KMS-11 (cell line): Measurements from ENCODE around the gene DCXR.
"Not testable (repeated sequence)": the region's sequence is repeated elsewhere in the genome, so short reads cannot be mapped to it uniquely, and the experiment has no call there.

Source experiments
- H2AFZ ChIP-seq: fragments of 200-600 bp; sonication (generic); 2 replicates; pipeline ENCODE4 v1.6.1; 2016; ENCODE audit warnings: antibody characterized with exemption, mixed run types, low read depth
- H3K27ac ChIP-seq: fragments of 200-600 bp; sonication (generic); 2 replicates; pipeline ENCODE4 v1.6.1; 2016; ENCODE audit warnings: mild to moderate bottlenecking, mixed run types
- H3K27me3 ChIP-seq: fragments of 200-600 bp; sonication (generic); 2 replicates; pipeline ENCODE4 v1.6.1; 2017; ENCODE audit warnings: mild to moderate bottlenecking, low read depth, mixed run types, moderate library complexity; ENCODE audit not compliant: insufficient read depth
- H3K36me3 ChIP-seq: fragments of 200-600 bp; sonication (generic); 2 replicates; pipeline ENCODE4 v1.6.1; 2017; ENCODE audit warnings: mild to moderate bottlenecking, mixed run types; ENCODE audit not compliant: insufficient read depth
- H3K4me1 ChIP-seq: fragments of 200-600 bp; sonication (generic); 2 replicates; pipeline ENCODE4 v1.6.1; 2016; ENCODE audit warnings: mild to moderate bottlenecking, low read depth, mixed run types; ENCODE audit not compliant: poor library complexity, severe bottlenecking
- H3K4me2 ChIP-seq: fragments of 200-600 bp; sonication (generic); 2 replicates; pipeline ENCODE4 v1.7.0; 2016; ENCODE audit warnings: mild to moderate bottlenecking, mixed run types
- H3K4me3 ChIP-seq: fragments of 200-600 bp; sonication (generic); IDR thresholded peaks from 2 replicates; pipeline ENCODE4 v1.6.1; 2017; ENCODE audit warnings: low read depth, low read length, mixed read lengths; ENCODE audit not compliant: insufficient read depth
- H3K79me2 ChIP-seq: fragments of 200-600 bp; sonication (generic); 2 replicates; pipeline ENCODE4 v1.6.1; 2016; ENCODE audit warnings: low read depth, mixed run types; ENCODE audit not compliant: insufficient read depth
- H3K9ac ChIP-seq: fragments of 200-600 bp; sonication (generic); 2 replicates; pipeline ENCODE4 v1.6.1; 2016; ENCODE audit warnings: mild to moderate bottlenecking, mixed run types
- H4K20me1 ChIP-seq: fragments of 200-600 bp; sonication (generic); 2 replicates; pipeline ENCODE4 v1.6.1; 2016; ENCODE audit warnings: mild to moderate bottlenecking, mixed run types; ENCODE audit not compliant: insufficient read depth
- TF ChIP-seq, protein P1 (sequence below): fragments of 200-600 bp; sonication (generic); conservative IDR thresholded peaks from 2 replicates; pipeline ENCODE4 v1.6.1; 2017; ENCODE audit warnings: low read depth, mild to moderate bottlenecking, antibody characterized with exemption, low read length, moderate library complexity, mixed read lengths

The DCXR gene

DNA sequence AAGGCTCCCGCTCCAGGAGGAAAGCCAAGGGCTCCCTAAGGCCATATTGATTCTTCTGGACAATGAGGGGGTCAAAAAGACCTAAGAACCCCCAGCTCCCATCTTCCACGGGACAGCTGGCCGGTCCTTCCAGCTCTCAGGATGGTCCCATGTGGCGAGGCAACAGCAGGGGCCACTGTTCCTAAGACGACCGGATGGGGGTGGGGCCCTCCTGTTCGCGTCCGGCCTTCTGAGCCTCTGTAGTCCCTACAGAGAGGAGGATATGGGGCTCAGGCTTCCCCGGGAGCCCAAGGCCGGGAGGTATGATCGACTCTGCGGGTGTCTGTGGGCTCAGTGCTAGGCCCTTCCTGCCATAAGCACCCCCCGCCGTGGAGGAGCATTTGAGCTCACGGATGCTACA, 6.0 kb upstream of the DCXR start:
- H2AFZ ChIP-seq = no peak overlapping the region
- TF ChIP-seq, protein P1, sequence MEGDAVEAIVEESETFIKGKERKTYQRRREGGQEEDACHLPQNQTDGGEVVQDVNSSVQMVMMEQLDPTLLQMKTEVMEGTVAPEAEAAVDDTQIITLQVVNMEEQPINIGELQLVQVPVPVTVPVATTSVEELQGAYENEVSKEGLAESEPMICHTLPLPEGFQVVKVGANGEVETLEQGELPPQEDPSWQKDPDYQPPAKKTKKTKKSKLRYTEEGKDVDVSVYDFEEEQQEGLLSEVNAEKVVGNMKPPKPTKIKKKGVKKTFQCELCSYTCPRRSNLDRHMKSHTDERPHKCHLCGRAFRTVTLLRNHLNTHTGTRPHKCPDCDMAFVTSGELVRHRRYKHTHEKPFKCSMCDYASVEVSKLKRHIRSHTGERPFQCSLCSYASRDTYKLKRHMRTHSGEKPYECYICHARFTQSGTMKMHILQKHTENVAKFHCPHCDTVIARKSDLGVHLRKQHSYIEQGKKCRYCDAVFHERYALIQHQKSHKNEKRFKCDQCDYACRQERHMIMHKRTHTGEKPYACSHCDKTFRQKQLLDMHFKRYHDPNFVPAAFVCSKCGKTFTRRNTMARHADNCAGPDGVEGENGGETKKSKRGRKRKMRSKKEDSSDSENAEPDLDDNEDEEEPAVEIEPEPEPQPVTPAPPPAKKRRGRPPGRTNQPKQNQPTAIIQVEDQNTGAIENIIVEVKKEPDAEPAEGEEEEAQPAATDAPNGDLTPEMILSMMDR = no peak

DNA sequence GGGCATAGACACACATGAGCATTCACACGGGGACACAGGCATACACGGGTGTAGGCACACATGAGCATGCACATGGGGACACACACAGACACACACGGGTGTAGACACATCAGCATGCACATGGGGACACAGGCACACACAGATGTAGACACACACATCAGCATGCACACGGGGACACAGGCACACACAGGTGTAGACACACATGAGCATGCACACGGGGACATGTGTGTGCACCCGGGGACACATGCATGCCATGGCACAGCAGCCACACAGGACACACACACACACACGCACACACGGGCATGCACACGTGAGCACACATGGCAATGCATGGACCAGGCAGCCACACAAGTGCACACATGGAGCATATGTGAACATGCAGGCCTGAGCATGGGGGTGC, 5.2 kb upstream of the DCXR start:
- H3K36me3 ChIP-seq = no peaks in the 10 kb centered on the region
- H3K4me2 ChIP-seq = no peak overlapping the region
- no peaks in the 10 kb centered on the region for H3K79me2 ChIP-seq
- H3K9ac ChIP-seq = no peak overlapping the region
- H2AFZ ChIP-seq = no peak overlapping the region
- H3K27me3 ChIP-seq = no peaks in the 10 kb centered on the region
- H4K20me1 ChIP-seq = no peaks in the 10 kb centered on the region
- no peak overlapping the region for H3K27ac ChIP-seq
- H3K4me1 ChIP-seq = peaks cover 5% of the 10 kb centered on the region
- TF ChIP-seq, protein P1 = no peak
- no peak overlapping the region for H3K4me3 ChIP-seq

More for the DNA sequence above, 6.0 kb upstream of the DCXR start:
- Histone ChIP-seq H3K4me2 (no peak overlapping the region), H3K4me1 (no peaks in the 10 kb centered on the region), H3K27ac (no peak overlapping the region), H3K79me2 (no peaks in the 10 kb centered on the region), H3K36me3 (no peaks in the 10 kb centered on the region), H3K9ac (no peak overlapping the region), H3K27me3 (no peaks in the 10 kb centered on the region), H3K4me3 (no peak overlapping the region), H4K20me1 (no peaks in the 10 kb centered on the region)

DNA sequence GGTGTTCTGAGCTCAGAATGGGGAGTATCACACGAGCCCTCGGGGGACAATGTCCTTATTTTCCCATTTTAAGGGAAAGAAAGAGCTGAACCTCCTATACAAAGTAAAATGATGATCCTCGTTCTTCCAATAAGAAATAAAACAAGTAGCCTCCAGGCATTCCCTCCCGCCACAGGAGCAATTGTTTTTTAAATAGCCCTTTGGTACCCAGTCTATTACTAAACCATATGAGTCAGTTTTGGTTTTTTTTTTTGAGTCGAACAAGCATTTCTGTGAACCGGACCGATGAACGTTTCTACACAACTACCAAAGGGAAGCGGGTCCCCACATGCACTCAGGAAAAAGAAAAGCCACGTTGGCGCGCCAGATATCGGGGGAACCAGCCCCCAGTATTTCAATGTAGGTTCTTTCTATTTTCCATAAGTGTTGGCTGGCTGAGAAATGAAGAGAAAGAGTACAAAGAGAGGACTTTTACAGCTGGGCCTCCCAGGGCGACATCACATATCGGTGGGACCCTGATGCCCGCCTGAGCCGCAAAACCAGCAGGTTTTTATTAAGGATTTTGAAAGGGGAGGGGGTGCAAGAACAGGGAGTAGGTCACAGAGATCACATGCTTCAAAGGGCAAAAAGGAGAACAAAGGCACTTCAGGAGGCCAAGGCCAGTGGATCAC, 3.8 kb upstream of the DCXR start:
- Histone ChIP-seq H3K4me1 (peaks cover 11% of the 10 kb centered on the region), H3K36me3 (no peaks in the 10 kb centered on the region), H3K9ac (no peak overlapping the region), H3K4me2 (no peak overlapping the region), H4K20me1 (no peaks in the 10 kb centered on the region), H3K79me2 (no peaks in the 10 kb centered on the region; the same call in 1 of the 2 replicates), H3K4me3 (no peak overlapping the region), H3K27me3 (no peaks in the 10 kb centered on the region), H3K27ac (no peak overlapping the region), H2AFZ (no peak overlapping the region)
- TF ChIP-seq, protein P1 = no peak

DNA sequence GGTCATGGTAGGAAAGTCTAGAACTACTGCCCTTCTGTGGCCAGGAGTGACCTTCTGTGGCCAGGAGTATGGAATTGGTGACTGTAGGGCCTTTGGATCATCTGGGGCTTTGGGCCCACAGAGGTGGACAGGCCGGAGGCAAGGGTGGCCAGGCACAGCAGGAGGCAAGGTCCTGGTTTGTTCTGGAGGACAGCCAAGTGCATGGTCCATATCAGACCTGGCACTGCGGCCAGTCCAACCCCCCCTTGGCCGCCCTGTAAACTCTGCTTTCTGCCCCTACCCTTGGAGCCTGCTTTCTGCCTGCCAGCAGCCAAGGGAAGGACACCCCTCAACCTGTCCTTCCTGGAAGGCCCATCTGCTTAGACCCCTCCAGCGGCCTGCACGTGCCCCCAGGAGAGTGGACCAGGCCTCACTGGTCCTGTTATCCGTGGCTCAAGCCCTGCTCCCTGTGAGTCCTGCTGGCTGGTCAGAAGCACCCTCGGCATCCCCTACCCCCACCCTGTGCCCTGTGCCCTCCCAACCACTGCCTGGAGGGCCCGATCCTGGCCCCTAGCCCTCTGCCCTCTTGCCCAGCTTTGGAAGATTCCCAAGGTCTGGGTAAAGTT, 2.3 kb upstream of the DCXR start:
- Histone ChIP-seq H3K27me3 (no peaks in the 10 kb centered on the region), H3K79me2 (no peaks in the 10 kb centered on the region; the same call in 1 of the 2 replicates), H3K27ac (no peak overlapping the region), H2AFZ (no peak overlapping the region), H3K4me3 (no peak overlapping the region), H3K36me3 (no peaks in the 10 kb centered on the region), H3K4me1 (peaks cover 14% of the 10 kb centered on the region), H4K20me1 (no peaks in the 10 kb centered on the region), H3K4me2 (no peak overlapping the region), H3K9ac (no peak overlapping the region)
- TF ChIP-seq, protein P1 = no peak

DNA sequence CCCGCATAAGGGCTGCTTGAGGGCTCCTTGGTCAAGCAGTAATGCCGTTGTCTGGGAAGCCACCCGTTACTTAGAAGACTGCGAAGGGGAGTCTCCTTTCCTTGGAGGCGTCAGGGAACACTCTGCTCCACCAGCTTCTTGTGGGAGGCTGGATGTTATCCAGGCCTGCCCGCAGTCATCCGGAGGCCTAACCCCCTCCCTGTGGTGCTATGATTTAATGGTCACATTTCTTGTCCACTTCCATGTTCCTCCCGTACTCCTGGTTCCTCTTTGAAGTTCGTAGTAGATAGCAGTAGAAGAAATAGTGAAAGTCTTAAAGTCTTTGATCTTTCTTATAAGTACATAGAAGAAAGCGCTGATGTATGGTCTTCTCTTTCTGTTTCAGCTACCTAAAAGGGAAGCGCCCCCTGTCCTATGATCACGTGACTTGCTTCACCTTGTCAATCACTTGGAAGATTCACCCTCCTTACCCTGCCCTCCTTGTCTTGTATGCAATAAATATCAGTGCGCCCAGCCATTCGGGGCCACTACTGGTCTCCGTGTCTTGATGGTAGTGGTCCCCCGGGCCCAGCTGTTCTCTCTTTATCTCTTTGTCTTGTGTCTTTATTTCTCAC, 1.4 kb upstream of the DCXR start:
- H3K27me3 ChIP-seq, H2AFZ ChIP-seq, H3K9ac ChIP-seq, H3K36me3 ChIP-seq, H3K27ac ChIP-seq, H3K79me2 ChIP-seq, H4K20me1 ChIP-seq, H3K4me2 ChIP-seq, H3K4me3 ChIP-seq: not testable (repeated sequence)
- H3K4me1 ChIP-seq = peaks cover 14% of the 10 kb centered on the region
